Keratinocyte (primary cell): Measurements from ENCODE around the gene FRAS1.

Source experiments
- EZH2 ChIP-seq: IDR thresholded peaks from one replicate; pipeline ENCODE4 v1.6.1; 2012; ENCODE audit warnings: inconsistent platforms, mild to moderate bottlenecking, low read length, moderate library complexity
- TF ChIP-seq, protein P1 (sequence below), 3 experiments: IDR thresholded peaks in 1 of 3; conservative IDR thresholded peaks in 1 of 3; optimal IDR thresholded peaks in 1 of 3; 2 replicates in 2 of 3; 3 replicates in 1 of 3; pipeline versions ENCODE3 to v1.5.1; 2011; ENCODE audit warnings: low read length in 3 of 3, mild to moderate bottlenecking in 3 of 3, moderate library complexity in 2 of 3, control low read depth in 1 of 3, inconsistent platforms in 1 of 3; ENCODE audit not compliant: insufficient read depth in 2 of 3; ENCODE audit errors: extremely low read depth in 1 of 3

DNA sequence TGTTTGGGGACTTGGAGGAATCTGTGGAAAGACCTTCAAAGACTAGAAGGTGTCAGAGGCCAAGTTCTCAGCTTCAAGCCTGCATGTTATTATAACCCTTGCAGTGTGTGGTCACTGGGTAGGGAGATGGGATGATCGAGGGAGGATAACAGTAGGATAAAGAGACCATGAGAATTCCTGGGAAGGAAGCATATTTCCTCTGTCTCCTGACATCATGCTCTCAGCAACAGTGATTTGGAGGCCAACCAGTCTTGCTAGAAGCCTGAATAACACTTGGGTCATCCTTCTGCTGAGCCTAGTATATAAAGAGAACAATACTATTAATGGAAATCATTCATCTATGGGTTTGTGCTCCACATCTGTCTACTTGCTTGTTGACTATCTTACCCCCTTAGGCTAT, 453.6 kb downstream of the FRAS1 start:
- TF ChIP-seq, protein P1, sequence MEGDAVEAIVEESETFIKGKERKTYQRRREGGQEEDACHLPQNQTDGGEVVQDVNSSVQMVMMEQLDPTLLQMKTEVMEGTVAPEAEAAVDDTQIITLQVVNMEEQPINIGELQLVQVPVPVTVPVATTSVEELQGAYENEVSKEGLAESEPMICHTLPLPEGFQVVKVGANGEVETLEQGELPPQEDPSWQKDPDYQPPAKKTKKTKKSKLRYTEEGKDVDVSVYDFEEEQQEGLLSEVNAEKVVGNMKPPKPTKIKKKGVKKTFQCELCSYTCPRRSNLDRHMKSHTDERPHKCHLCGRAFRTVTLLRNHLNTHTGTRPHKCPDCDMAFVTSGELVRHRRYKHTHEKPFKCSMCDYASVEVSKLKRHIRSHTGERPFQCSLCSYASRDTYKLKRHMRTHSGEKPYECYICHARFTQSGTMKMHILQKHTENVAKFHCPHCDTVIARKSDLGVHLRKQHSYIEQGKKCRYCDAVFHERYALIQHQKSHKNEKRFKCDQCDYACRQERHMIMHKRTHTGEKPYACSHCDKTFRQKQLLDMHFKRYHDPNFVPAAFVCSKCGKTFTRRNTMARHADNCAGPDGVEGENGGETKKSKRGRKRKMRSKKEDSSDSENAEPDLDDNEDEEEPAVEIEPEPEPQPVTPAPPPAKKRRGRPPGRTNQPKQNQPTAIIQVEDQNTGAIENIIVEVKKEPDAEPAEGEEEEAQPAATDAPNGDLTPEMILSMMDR (optimal IDR thresholded peaks at IDR 0.05 in 1 of 3, IDR thresholded peaks at IDR 0.05 in 1 of 3, conservative IDR thresholded peaks at IDR 0.05 in 1 of 3; ENCODE audit: extremely low read depth in 1 of 3, insufficient read depth in 2 of 3, low read length in 3 of 3): no peak
- no peak for TF ChIP-seq EZH2
